HFF-Myc (cell line): Measurements from ENCODE around the gene UACA.

Experiments
- DNase-seq: peaks from one replicate; pipeline ENCODE4 v3.0.0-alpha.2; 2011; ENCODE audit warnings: low read depth; ENCODE audit errors: extremely low read depth
- H3K4me3 ChIP-seq: replicated peaks from 2 replicates; pipeline ENCODE4 v1.5.1; 2011; ENCODE audit warnings: low read depth, mild to moderate bottlenecking, control low read depth, low read length
- TF ChIP-seq, protein P1 (sequence below): IDR thresholded peaks from 2 replicates; pipeline ENCODE4 v1.5.1; 2012; ENCODE audit warnings: mild to moderate bottlenecking, low read depth, low read length, control low read depth; ENCODE audit errors: missing control alignments

The UACA gene

DNA sequence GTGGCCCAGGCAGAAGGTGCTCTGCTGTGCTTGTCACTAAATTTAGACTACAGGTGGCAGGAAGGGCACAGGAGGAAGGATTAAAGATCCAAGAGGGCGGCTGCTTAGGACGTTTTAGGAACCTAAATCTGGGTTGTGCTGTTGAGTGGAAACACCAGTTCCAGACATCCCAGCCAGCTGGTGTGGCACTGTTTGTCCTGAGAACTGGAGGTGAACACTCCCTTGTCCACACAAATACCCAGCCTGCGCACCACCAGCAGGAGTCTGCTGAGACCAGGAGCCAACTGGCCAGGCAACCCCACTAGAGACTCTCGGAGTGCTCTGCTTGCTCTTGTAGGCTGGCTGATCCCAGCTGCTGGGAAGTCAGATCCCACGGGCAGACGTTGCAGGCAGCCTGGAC, 30.3 kb upstream of the UACA start:
- H3K4me3 ChIP-seq = no peak overlapping the region
- TF ChIP-seq, protein P1, sequence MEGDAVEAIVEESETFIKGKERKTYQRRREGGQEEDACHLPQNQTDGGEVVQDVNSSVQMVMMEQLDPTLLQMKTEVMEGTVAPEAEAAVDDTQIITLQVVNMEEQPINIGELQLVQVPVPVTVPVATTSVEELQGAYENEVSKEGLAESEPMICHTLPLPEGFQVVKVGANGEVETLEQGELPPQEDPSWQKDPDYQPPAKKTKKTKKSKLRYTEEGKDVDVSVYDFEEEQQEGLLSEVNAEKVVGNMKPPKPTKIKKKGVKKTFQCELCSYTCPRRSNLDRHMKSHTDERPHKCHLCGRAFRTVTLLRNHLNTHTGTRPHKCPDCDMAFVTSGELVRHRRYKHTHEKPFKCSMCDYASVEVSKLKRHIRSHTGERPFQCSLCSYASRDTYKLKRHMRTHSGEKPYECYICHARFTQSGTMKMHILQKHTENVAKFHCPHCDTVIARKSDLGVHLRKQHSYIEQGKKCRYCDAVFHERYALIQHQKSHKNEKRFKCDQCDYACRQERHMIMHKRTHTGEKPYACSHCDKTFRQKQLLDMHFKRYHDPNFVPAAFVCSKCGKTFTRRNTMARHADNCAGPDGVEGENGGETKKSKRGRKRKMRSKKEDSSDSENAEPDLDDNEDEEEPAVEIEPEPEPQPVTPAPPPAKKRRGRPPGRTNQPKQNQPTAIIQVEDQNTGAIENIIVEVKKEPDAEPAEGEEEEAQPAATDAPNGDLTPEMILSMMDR = no peak
- no peak for DNase-seq

DNA sequence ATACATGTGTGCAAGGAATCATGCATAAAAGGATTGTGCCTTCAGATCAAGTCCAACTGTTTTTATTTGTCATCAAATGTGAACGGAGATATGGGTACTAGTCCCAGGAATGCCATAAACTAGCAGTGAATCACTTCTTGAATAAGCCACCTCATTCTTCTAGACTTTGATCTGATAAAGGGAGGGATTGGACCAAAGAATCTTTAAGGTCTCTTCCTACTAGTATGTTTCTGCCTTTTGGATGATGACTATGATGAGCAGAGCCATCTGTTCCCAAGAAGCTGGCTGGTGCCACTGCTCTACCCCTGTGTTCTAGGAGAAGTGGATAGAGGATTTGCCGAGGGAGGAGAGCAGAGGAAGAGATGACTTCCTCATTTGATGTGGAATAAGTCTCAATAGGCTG, 28.8 kb upstream of the UACA start:
- DNase-seq = no peak
- H3K4me3 ChIP-seq = no peak overlapping the region
- TF ChIP-seq, protein P1 = no peak

DNA sequence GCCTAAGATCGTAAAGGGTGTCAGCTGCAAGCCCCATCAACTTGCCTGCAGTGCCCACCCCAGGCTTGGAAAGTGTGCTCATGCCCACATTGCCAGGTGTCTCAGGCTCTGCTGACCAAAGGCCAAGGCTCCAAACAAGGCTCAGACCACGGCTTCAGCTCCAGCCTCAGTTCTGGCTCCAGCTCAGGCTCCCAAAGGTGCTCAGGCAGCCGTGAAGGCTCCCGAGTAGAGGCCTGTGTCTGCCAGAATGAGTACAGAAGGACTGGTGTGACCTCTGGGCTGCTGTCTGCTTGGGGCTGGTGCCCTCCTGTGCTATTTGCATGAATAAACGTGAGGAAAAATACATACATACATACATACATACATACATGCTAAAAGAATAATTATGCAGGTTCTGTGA, 27.9 kb upstream of the UACA start:
- DNase-seq = no peak
- H3K4me3 ChIP-seq = no peak overlapping the region
- TF ChIP-seq, protein P1 = no peak

DNA sequence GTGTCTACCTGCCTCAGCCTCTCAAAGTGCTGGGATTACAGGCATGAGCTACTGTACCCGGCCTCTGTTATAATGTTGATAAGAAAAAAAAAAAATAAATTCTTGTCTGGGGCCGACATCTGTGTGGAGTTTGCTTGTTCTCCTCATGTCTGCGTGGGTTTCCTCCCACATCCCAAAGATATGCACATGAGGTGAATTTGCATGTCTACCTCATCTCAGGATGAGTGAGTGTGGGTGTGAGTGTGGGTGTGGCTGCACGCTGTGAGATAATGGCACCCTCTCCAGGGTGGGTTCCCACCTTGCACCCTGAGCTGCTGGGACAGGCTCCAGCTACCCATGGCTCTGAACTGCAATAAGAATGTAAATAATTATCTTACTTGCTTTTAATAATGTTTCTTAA, 25.9 kb upstream of the UACA start:
- no peak overlapping the region for H3K4me3 ChIP-seq
- TF ChIP-seq, protein P1 = no peak
- no peak for DNase-seq

DNA sequence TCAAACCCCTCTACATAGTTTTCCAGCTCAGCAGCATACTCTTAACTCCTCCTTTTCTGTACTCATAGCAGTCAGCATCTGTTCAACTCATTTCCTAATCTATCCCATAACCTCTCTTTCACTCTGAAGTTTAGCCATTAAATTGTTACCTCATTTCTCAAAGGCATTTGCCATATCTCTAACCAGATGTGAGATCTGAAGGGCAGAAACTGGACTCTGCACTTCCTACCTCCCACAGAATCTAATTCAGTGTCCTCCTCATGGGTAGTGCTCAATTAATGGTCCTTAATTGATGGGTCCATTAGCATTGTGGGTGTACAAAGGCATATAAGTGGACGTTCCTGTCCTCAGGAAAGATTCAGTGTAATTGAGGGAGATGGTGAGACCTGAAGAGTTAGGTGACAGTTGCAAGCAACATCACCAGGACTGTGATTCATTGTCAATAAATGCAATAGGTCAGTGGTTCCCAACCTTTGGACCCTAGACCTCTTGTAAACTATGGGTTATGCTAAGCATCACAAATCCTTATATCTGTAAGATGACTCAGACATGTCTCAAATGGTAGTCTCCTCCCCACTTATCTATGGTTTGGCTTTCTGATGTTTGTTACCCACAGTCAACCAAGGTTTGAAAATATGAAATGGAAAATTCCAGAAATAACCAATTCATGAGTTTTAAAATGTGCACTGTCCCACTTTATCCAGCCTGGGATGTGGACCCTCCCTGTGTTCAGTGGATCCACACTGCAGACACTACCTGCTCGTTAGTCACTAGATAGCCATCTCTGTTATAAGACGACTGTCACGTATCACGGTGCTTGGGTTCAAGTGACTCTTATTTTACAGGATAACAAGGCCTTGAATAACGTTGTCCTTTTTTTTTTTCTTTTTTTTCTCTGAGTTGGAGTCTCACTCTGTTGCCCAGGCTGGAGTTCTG, 25.0 kb upstream of the UACA start:
- DNase-seq = peak; percentile 89
- TF ChIP-seq, protein P1 = no peak
- no peak overlapping the region for H3K4me3 ChIP-seq

DNA sequence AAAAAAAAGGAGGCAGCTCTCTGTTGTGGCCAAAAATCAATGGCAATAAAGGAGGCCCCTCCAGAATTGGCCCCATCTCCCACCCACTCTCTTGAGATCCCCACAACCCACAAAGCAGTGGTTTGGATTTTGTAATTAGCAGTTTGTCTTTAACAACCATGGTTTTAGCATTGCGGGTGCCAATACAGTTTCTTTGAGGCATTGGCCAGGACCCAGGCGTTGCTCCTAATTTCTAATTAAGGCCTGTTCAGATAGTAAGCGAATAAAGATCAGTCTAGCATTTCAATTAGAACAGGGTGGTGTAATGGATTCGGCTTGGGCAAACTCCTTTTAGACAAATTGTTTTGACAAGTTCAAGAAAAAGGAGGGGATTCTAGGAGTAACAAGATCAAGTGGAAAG, 23.6 kb upstream of the UACA start:
- H3K4me3 ChIP-seq = no peak overlapping the region
- TF ChIP-seq, protein P1 = no peak
- no peak for DNase-seq
